H9 (cell line): Measurements from ENCODE around the gene RASGEF1C. TPM values are rescaled to one million over a fixed set of nuclear protein-coding genes. Genes with fewer than 3 reads are reported as not detected.

Experiments used
- DNase-seq: peaks from one replicate; pipeline ENCODE4 v3.0.0-alpha.2; 2017
- H2AFZ ChIP-seq: one replicate; pipeline ENCODE4 v1.6.1; 2013; ENCODE audit warnings: mild to moderate bottlenecking, low read length, control low read depth, moderate library complexity
- H2AK5ac ChIP-seq: 2 replicates; pipeline ENCODE4 v1.6.1; 2013; ENCODE audit warnings: low read length, control low read depth, mixed read lengths; ENCODE audit not compliant: insufficient read length
- H2BK120ac ChIP-seq: one replicate; pipeline ENCODE4 v1.6.1; 2013; ENCODE audit warnings: low read depth, mild to moderate bottlenecking, low read length, control low read depth, inconsistent platforms; ENCODE audit not compliant: poor library complexity, severe bottlenecking
- H2BK12ac ChIP-seq: 2 replicates; pipeline ENCODE4 v1.6.1; 2013; ENCODE audit warnings: low read length, control low read depth, mixed read lengths, low read depth; ENCODE audit not compliant: insufficient read length
- H2BK15ac ChIP-seq: 2 replicates; pipeline ENCODE4 v1.6.1; 2013; ENCODE audit warnings: low read depth, low read length, control low read depth
- H2BK20ac ChIP-seq: one replicate; pipeline ENCODE4 v1.6.1; 2013; ENCODE audit warnings: low read depth, mild to moderate bottlenecking, low read length, control low read depth, inconsistent platforms; ENCODE audit not compliant: poor library complexity, severe bottlenecking
- H2BK5ac ChIP-seq: 2 replicates; pipeline ENCODE4 v1.6.1; 2013; ENCODE audit warnings: low read length, control low read depth, mixed read lengths; ENCODE audit not compliant: insufficient read length
- H3K14ac ChIP-seq: 2 replicates; pipeline ENCODE4 v1.6.1; 2013; ENCODE audit warnings: low read length, control low read depth; ENCODE audit not compliant: insufficient read depth
- H3K18ac ChIP-seq: 2 replicates; pipeline ENCODE4 v1.6.1; 2013; ENCODE audit warnings: low read depth, mild to moderate bottlenecking, mixed read lengths, low read length, control low read depth; ENCODE audit not compliant: insufficient read length
- H3K23ac ChIP-seq: 2 replicates; pipeline ENCODE4 v1.6.1; 2013; ENCODE audit warnings: low read length, control low read depth, mixed read lengths, low read depth; ENCODE audit not compliant: insufficient read length
- H3K23me2 ChIP-seq: 2 replicates; pipeline ENCODE4 v1.6.1; 2013; ENCODE audit warnings: low read depth, mild to moderate bottlenecking, mixed read lengths, low read length, control low read depth; ENCODE audit not compliant: insufficient read length, poor library complexity, severe bottlenecking
- H3K27ac ChIP-seq: 2 replicates; pipeline ENCODE4 v1.5.1; 2013; ENCODE audit warnings: low read length, control low read depth, mixed read lengths, low read depth; ENCODE audit not compliant: insufficient read length
- H3K27me3 ChIP-seq: 2 replicates; pipeline ENCODE4 v1.6.1; 2013; ENCODE audit warnings: low read length, control low read depth, inconsistent platforms; ENCODE audit not compliant: insufficient read depth
- H3K4ac ChIP-seq: 2 replicates; pipeline ENCODE4 v1.6.1; 2013; ENCODE audit warnings: low read depth, mild to moderate bottlenecking, control low read depth, inconsistent platforms, low read length, moderate library complexity
- H3K4me1 ChIP-seq: 2 replicates; pipeline ENCODE4 v1.6.1; 2013; ENCODE audit warnings: low read length, control low read depth, inconsistent platforms; ENCODE audit not compliant: insufficient read depth
- H3K4me2 ChIP-seq: 2 replicates; pipeline ENCODE4 v1.6.1; 2013; ENCODE audit warnings: low read length, control low read depth, mixed read lengths; ENCODE audit not compliant: insufficient read length, insufficient read depth
- H3K56ac ChIP-seq: 2 replicates; pipeline ENCODE4 v1.6.1; 2013; ENCODE audit warnings: low read depth, mild to moderate bottlenecking, mixed read lengths, low read length, control low read depth; ENCODE audit not compliant: insufficient read length
- H3K79me1 ChIP-seq: 2 replicates; pipeline ENCODE4 v1.6.1; 2013; ENCODE audit warnings: low read depth, mild to moderate bottlenecking, moderate library complexity, low read length, control low read depth, inconsistent platforms; ENCODE audit not compliant: insufficient read depth, poor library complexity, severe bottlenecking
- H3K79me2 ChIP-seq: 2 replicates; pipeline ENCODE4 v1.6.1; 2013; ENCODE audit warnings: low read length, control low read depth, inconsistent platforms; ENCODE audit not compliant: insufficient read depth
- H3K9ac ChIP-seq: 2 replicates; pipeline ENCODE4 v1.6.1; 2013; ENCODE audit warnings: low read length, control low read depth, mixed read lengths; ENCODE audit not compliant: insufficient read length; ENCODE audit errors: extremely low read depth
- H3K9me3 ChIP-seq: one replicate; pipeline ENCODE4 v1.6.1; 2013; ENCODE audit warnings: low read depth, low read length, inconsistent platforms; ENCODE audit not compliant: control insufficient read depth
- H3T11ph ChIP-seq: one replicate; pipeline ENCODE4 v1.6.1; 2013; ENCODE audit warnings: mild to moderate bottlenecking, low read length, control low read depth, inconsistent platforms
- H4K20me1 ChIP-seq: one replicate; pipeline ENCODE4 v1.6.1; 2013; ENCODE audit not compliant: control insufficient read depth, insufficient read length, insufficient read depth
- H4K5ac ChIP-seq: 2 replicates; pipeline ENCODE4 v1.6.1; 2013; ENCODE audit warnings: low read depth, mild to moderate bottlenecking, mixed read lengths, low read length, control low read depth; ENCODE audit not compliant: insufficient read length
- H4K8ac ChIP-seq: replicated peaks from 2 replicates; pipeline ENCODE4 v1.6.1; 2013; ENCODE audit warnings: low read length, control low read depth, mixed read lengths, low read depth; ENCODE audit not compliant: insufficient read length
- H4K91ac ChIP-seq: 2 replicates; pipeline ENCODE4 v1.6.1; 2013; ENCODE audit warnings: low read depth, mild to moderate bottlenecking, moderate library complexity, mixed read lengths, low read length, control low read depth; ENCODE audit not compliant: insufficient read length
- H3K27ac Mint-ChIP-seq, 3 experiments: 2 replicates in 2 of 3; 3 replicates in 1 of 3; pipeline ENCODE4 v1.8.0; 2020 to 2021; ENCODE audit warnings: mixed read lengths in 3 of 3, mild to moderate bottlenecking in 1 of 3, moderate library complexity in 1 of 3
- H3K27me3 Mint-ChIP-seq: 2 replicates; pipeline ENCODE4 v1.8.0; 2021; ENCODE audit warnings: low read depth, mild to moderate bottlenecking, moderate library complexity, mixed read lengths
- H3K36me3 Mint-ChIP-seq, 3 experiments: 2 replicates in 2 of 3; 3 replicates in 1 of 3; pipeline ENCODE4 v1.8.0; 2020 to 2021; ENCODE audit warnings: low read depth in 3 of 3, mixed read lengths in 3 of 3; ENCODE audit not compliant: insufficient read depth in 1 of 3
- H3K4me1 Mint-ChIP-seq, 2 experiments: 2 replicates each; pipeline ENCODE4 v1.8.0; 2020; ENCODE audit warnings: mixed read lengths in 2 of 2
- H3K4me3 Mint-ChIP-seq, 2 experiments: 2 replicates in 1 of 2; 3 replicates in 1 of 2; pipeline ENCODE4 v1.8.0; 2020 to 2021; ENCODE audit warnings: mild to moderate bottlenecking in 2 of 2, mixed read lengths in 2 of 2, moderate library complexity in 1 of 2
- H3K9me3 Mint-ChIP-seq, 2 experiments: 2 replicates in 1 of 2; 3 replicates in 1 of 2; pipeline ENCODE4 v1.8.0; 2020; ENCODE audit warnings: mild to moderate bottlenecking in 2 of 2, mixed read lengths in 2 of 2, moderate library complexity in 1 of 2
- CTCF ChIP-seq: fragments of 200-600 bp; sonication (generic); conservative IDR thresholded peaks from 3 replicates; pipeline ENCODE4 v1.8.0; 2021; ENCODE audit warnings: antibody characterized with exemption, mild to moderate bottlenecking
- WGBS: extraction: QIAGEN DNeasy Blood & Tissue Kit; methylation state at CpG from one replicate; pipeline ENCODE4 v1.1.7; 2013; ENCODE audit warnings: missing lambda C conversion rate, low lambda C conversion rate, mixed read lengths; ENCODE audit not compliant: insufficient read length; ENCODE audit errors: extremely low coverage; 5-methylcytosine and 5-hydroxymethylcytosine counted together
- total RNA-seq: library from RNA; stranded (reverse); gene quantifications from 2 replicates; pipeline ENCODE4 v1.2.1, GENCODE V29; 2021

Gene RASGEF1C
- total RNA-seq, 1 experiment from 2014 or later: 0.83 TPM

- Mint-ChIP-seq H3K27ac (peak overlapping the region in 1 of 3 experiments; percentile 35; a peak in 2 of 7 replicates), H3K9me3 (no peaks in the 10 kb centered on the region), H3K36me3 (peaks cover 0 to 6% (median 0%) of the 10 kb centered on the region in 3 experiments; a peak in 4 of 7 replicates), H3K4me3 (no peak overlapping the region), H3K27me3 (no peaks in the 10 kb centered on the region), H3K4me1 (peaks cover 72 to 79% of the 10 kb centered on the region in 2 experiments)
- Histone ChIP-seq H3K4ac (no peak overlapping the region), H2AK5ac (no peak overlapping the region), H3T11ph (no peak overlapping the region), H2BK15ac (no peak overlapping the region), H3K14ac (no peak overlapping the region), H3K27me3 (no peaks in the 10 kb centered on the region), H3K4me1 (peaks cover 14% of the 10 kb centered on the region; the same call in 1 of the 2 replicates), H2BK12ac (no peak overlapping the region), H3K9me3 (no peaks in the 10 kb centered on the region), H2BK120ac (no peak overlapping the region), H2AFZ (no peak overlapping the region), H3K18ac (no peak overlapping the region), H2BK20ac (no peak overlapping the region), H4K5ac (no peak overlapping the region), H3K23ac (no peak overlapping the region), H4K20me1 (no peaks in the 10 kb centered on the region), H3K27ac (no peak overlapping the region), H3K79me2 (peaks cover 18% of the 10 kb centered on the region; the same call in 1 of the 2 replicates), H3K9ac (no peak overlapping the region), H3K4me2 (no peak overlapping the region), H4K8ac (no peak overlapping the region), H3K23me2 (no peaks in the 10 kb centered on the region), H3K56ac (no peak overlapping the region), H3K79me1 (peaks cover 4% of the 10 kb centered on the region), H4K91ac (no peak overlapping the region), H2BK5ac (no peak overlapping the region)
- no peak for DNase-seq
- WGBS: no CpG with 5 or more reads among the region's 6 CpGs
- TF ChIP-seq CTCF: no peak
Measured at GRCh38 chr5:180054226-180054625, 154.8 kb downstream of the RASGEF1C start.
